Jurkat, Clone E6-1 (cell line): ENCODE measurements around the gene NELL2.
A peak's percentile ranks its signal among the peaks of the same experiment; 100 is the strongest.
"Not testable (repeated sequence)": the region's sequence is repeated elsewhere in the genome, so short reads cannot be mapped to it uniquely, and the experiment has no call there.

ENCODE experiments used
- DNase-seq: peaks from one replicate; pipeline ENCODE4 v3.0.0-alpha.2; 2011; ENCODE audit warnings: low read depth, low spot score
- H3K4me3 ChIP-seq: 2 replicates; pipeline ENCODE4 v1.5.1; 2011; ENCODE audit warnings: mild to moderate bottlenecking, low read length, control low read depth, moderate library complexity

NELL2 gene

DNA sequence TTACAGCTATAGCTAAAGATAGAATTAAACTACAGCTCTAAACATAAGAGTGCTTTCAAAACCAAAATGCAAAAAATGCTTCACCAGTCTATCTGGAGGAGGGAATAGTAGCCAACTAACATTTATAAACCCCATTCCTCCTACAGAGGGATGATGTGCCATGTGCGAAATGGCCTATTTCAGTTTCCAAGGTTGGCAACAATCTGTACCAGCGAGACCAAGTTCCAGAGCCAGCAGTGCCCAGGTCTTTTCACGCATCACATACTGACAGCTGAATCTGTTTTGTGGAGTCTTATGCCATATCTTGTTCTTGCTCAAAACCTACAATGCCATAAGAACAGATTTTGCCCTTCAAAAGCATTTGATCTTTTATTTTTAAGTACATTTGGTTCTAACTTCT, 24.5 kb downstream of the NELL2 start:
- H3K4me3 ChIP-seq: no peak overlapping the region
- DNase-seq: no peak

DNA sequence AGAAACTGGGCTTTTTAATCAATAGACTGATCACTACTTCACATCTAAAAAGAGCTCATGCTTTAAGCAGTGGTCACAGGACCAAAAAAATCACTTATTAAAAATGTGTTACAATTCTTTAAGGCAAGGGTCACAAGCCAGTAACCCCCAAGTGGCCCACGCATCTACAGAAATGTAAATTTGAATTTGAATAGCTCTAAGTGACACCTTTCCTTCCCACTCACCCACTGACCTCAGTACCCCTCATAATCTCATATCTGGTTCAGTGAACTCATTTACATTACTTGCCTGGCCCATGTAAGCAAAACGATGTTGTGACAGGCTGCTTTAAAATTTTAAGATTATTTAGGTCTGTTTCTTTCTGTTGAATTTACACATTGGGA, 27.4 kb downstream of the NELL2 start:
- H3K4me3 ChIP-seq: no peak overlapping the region
- DNase-seq: no peak

DNA sequence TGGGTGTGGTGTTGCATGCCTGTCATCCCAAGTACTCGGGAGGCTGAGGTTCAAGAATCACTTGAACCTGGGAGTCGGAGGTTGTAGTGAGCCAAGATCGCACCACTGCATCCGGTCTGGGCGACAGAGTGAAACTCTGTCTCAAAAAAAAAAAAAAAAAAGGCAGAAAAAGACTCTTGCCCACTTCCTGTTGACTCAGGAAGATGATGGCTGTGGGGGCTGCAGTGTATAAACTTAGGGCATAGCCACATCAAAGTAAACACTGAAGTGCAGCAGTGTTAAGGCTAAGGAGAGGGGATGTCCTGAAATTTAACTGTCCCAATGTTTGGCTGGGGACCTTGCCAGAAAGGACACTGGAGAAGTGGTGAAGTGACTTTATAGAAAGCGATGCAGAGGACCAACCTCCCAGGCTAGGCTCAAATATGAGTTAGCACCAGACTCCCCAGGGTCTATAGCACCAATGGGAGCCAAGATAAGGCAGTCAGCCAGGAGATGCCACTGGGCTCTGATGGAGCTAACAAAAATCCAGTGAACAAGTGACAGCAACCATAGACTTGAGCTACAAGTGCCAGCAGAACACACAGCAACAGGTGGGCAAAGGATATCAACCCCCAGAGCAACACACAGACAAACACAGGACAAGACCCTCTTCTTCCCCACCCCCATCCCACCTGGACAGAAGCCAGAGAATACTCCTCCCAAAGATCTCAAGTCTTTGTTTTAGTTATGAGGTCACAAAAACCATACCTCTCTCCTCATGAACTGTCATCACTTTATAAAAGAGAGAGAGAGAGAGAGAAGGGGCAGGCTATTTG, 28.0 kb downstream of the NELL2 start:
- peak; percentile 83 for DNase-seq
- H3K4me3 ChIP-seq: no peak overlapping the region

DNA sequence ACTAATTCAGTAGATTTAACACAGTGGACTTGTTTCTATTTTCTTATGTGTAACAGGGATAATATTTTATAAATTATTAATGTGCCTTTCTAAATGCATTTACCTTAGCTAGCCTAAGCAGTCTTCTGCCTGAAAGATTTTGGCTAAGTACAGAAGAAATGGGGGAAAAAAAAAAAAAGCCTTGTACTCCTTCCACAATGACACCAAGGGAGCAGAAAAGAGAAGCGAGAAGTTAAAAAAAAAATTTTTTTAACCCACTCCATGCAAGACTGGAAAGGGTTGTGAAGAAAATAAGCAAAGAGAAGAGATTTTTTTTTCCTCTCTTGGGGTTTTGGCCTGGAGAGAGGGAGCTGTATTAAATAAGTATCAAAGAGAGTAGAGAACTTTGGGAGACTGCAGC, 28.7 kb downstream of the NELL2 start:
- H3K4me3 ChIP-seq: no peak overlapping the region
- DNase-seq: no peak

DNA sequence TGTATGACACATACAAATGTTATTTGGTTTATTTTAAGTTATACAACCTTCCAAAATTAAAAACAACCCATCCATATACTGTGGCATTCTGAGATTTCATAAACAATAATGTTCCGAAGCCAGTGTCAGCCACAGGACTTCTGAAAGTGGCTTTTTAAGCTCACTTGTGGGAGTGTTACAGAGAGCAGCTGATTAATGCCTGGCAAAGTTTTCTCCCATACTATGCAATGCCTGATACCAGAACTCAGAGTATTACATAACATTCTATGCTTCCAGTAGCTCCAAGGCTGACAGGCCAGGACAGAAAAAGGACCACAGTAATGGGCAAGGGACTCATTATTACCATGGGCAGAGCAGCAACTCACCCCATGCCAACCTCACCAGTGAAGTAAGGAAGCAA, 29.3 kb downstream of the NELL2 start:
- DNase-seq: no peak
- no peak overlapping the region for H3K4me3 ChIP-seq

DNA sequence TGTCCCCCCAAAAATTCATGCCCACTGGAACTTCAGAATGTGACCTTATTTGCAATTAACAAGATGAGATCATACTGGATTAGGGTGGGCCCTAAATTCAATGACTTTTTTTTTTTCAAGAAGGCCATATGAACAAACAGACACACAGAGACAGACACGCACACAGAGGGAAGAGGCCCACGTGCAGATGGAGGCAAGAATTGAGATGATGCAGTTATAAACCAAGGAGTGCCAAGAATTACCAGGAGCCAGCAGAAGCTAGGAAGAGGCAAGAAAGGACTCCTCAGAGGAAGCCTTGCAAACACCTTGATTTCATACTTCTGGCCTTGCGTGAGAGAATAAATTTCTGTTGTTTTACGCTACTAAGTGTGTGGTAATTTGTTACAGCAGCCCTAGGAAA, 33.4 kb downstream of the NELL2 start:
- no peak overlapping the region for H3K4me3 ChIP-seq
- no peak for DNase-seq

DNA sequence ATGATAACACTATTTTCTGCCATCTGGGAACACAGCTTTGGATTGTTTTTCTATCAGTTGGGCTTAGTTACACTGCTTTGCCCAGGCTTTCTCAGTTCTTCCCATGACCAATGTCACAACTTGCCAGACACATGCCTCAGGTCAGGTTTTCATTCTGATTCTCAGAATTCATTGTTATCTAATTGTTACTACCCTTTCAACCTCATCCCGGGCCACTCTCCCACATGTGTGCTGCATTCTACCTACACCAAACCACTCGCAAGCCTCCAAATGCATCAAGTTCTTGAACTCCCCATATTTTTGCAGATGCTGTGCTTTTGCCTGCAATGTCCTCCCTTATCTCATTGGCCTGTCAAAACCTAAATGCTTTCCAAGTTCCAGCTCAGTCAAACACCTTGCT, 36.3 kb downstream of the NELL2 start:
- no peak overlapping the region for H3K4me3 ChIP-seq
- no peak for DNase-seq

DNA sequence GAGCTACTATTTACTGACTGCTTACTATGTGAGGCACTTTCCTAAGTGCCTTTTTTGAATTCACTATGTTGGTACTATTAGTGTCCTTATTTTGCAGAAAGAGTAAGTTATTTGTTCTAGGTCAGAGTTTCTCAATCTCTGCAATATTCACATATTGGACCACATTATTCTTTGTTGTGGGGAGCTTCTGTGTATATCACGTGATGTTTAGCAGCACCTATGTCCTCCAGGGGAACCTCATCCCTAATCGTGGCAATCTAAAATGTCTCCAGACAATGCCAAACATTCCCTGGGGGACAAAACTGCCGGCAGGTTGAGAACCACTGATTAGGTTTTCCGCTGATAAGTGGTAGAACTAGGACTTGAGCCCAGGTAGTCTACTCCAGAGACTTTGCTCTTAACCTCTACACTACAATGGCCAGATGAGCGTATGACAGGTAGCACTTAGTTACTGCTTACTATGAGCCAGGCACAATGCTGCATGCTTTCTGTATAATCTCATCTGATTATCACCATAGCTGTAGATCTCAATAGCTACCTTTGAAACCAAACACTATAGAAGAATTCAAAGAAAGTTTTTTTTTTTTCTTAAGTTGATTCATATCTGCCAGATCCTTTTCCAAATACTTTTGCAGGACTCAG, 38.9 kb downstream of the NELL2 start:
- DNase-seq: no peak
- no peak overlapping the region for H3K4me3 ChIP-seq

DNA sequence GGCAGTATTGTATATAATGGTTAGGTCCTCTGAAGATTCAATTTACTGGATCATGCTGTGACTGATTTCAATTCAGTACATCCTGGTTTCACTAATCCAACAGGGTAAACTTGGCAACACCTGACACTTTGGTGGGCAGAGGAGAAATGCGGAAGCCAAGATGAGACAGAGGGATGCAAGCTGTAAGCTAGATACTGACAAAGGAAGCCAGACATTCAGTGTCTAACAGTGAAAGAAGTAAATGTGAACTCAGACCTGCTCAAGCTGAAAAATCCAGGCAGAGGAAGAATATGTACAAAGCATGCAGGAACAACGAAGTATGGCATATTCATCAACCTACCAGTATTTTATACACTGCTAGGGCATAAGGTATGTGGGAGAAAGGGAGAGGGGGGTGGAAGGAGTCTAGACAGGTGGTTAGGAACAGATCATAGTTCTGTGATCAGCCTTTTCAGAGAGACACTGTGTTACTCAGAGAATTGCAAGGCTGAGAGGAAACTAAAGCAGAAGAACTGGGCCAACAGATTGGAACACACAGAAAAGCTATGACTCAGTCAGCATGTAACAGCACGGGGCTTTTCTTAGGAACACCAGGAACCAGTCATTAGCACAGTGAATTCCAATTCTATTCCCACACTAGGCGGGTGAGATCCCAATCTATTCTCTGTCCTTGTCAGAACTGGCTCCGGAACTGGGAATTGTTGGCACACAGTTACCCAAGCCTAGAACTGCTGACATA, 40.3 kb downstream of the NELL2 start:
- DNase-seq: no peak
- H3K4me3 ChIP-seq: no peak overlapping the region

DNA sequence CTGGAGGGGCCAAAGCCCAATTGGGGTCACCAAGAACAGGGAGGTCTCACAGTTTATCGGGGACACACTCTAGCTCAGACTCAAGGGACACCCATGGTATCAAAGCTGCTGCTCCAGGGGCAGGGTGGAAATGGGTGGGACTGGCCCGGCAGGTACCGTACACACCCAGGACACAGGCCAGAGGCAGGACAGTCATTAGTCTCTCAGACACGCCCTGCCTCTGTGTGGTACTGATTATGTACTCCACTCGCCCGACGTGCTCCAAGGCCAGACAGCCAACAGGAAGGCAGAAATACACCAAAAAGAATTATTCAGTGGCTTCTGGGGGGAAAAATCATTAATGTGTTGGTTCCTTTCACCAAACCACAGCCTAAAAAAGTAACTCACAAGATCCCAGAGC, 41.1 kb downstream of the NELL2 start:
- not testable (repeated sequence) for H3K4me3 ChIP-seq, DNase-seq

DNA sequence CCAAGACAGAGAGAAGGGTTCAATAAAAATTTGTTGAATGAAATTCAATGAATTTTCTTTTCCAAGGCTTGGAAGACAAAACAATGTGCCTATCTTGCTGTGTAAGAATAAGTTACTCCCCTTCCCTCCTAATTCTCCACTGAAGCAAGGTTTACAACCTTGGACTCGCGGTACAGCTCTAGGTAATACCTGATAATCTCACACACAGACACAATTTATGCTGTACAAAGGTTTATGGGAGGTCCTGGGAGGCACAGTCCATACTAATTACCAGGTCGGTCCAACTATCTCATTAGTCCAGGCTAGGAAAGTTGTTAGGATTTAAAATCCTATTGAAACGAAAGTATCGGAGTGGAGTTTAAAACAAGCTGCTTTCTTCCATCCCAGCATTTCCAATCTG, 42.6 kb downstream of the NELL2 start:
- DNase-seq: no peak
- H3K4me3 ChIP-seq: no peak overlapping the region

DNA sequence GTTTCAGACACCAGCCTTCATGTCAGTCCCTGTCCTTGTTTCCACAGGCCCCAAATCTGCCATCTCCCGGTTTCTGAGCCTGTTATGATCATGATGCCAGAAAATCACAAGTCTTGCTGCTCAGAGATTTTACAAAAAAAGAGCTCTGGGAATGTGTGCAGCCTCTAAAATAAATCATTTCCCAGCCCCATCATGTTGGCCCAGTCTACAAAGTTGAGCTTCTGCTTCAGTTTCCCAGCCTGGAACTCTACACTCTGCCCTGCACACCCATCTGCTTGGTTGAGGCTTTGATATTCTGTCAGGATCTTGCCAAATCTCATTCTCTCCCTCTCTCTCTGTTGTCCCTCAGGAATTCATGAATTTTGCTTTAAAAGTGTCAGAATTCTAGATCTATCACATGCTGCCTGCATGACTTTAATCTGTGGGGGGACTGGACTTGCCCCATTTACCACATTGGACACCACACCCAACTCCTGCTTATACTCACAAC, 45.5 kb downstream of the NELL2 start:
- DNase-seq: no peak
- no peak overlapping the region for H3K4me3 ChIP-seq

DNA sequence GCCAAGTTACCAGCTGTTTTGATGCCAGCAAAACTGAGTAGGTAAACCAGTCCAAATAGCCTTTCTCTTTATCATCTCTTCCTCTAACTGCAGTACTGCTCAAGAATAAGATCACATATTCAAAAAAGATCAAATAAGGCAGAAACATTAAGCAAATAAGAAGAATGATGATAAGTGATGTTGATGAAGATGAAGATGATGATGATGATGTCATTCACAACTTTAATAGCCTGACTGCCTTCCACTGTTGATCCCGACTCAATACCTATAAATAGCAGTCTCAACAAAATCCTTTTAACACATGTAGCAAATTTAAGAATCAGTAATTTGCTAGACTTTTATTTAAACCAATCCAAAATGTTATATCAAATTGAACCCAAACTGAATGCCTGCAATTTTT, 47.1 kb downstream of the NELL2 start:
- H3K4me3 ChIP-seq: no peak overlapping the region
- no peak for DNase-seq

DNA sequence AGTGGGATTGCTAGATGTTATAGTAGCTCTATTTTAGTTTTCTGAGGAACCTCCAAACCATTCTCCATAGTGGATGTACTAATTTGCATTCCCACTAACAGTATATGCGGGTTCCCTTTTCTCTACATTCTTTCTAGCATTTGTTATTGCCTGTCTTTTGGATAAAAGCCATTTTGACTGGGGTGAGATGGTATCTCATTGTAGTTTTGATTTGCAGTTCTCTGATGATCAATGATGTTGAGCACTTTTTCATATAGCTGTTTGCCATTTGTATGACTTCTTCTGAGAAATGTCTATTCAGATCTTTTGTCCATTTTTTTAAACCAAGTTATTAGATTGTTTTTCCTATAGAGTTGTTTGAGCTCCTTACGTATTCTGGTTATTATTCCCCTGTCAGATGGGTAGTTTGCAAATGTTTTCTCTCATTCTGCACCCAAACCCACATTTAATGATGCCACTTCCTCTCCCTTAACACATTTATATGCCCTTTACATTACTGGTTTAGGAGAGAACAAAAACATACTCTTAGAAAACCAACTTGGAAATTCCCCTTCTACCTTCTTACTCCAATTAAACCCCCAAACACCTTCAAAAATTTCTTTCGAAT, 48.2 kb downstream of the NELL2 start:
- H3K4me3 ChIP-seq: no peak overlapping the region
- no peak for DNase-seq

DNA sequence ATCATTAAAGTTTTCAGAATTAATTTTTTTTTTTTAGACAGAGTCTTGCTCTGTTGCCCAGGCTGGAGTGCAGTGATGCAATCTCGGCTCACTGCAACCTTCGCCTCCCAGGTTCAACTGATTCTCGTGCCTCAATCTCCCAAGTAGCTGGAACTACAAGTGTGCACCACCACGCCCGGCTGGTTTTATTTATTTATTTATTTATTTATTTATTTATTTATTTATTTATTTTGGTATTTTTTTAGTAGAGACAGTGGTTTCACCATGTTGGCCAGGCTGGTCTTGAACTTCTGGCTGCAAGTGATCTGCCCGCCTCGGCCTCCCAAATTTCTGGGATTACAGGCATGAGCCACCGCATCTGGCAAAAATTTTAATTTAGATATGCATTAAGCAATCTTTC, 54.4 kb downstream of the NELL2 start:
- not testable (repeated sequence) for H3K4me3 ChIP-seq, DNase-seq

DNA sequence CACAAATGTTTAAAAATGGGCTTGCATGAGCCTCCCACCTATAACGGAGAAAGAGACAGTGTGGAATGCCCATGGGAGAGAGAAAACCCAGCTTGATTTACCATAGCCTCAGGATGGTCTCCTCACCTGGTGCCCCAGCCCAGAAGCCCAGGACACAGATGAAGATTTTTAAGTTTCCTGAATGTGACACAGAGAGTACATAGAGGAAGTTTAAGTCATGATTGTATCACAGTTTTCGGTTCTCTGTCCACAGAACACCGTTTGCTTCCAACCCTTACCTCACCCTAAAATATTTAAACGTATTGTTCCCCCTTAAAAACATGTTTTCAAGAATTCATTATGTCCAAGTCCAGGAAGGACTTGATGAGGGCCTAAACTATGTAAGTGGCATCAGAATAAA, 56.2 kb downstream of the NELL2 start:
- no peak overlapping the region for H3K4me3 ChIP-seq
- no peak for DNase-seq

DNA sequence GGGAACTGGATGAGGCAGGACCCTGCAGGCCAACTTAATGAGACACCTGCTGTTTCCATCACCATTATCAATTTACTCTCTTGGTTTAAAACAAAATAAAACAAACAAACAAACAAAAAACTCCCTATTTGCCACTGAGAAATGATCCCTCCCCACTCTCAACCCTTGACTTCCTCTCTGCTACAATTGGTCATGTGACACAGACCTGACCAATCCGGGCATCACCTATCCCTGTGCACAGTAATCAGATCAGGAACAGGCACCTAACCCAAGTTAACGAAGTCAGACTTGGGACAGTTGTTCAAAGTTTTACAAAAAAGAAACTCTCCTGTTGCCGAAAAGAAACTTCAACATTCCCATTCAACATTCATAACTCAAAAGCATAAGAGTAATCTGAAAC, 58.4 kb downstream of the NELL2 start:
- H3K4me3 ChIP-seq: no peak overlapping the region
- DNase-seq: peak; percentile 5

DNA sequence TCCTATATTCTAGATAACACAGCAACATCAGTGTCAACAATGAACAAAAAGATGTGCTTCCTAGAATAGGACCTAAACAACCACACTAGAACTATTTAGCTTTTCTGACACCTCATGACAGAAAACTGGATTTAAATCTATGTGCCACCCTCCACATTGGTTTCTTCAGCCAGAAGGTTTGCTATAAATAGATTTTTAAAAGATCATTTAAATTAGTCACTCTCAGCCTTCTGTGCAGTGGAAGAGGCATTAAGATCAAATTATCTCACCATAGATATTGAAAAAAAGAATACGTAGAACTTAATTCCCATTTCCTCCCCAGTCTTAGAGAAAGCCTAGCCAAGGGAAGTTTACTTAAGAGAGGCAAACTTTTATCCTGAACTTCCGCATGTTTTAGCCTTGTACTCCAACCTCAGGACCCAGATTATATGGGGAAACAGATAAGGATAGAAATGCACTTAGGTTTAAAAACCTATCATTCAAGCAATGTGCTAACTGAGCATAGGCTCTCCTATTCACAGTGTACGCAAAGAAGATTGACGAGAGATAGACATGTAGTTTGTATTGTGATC, 59.6 kb downstream of the NELL2 start:
- DNase-seq: no peak

DNA sequence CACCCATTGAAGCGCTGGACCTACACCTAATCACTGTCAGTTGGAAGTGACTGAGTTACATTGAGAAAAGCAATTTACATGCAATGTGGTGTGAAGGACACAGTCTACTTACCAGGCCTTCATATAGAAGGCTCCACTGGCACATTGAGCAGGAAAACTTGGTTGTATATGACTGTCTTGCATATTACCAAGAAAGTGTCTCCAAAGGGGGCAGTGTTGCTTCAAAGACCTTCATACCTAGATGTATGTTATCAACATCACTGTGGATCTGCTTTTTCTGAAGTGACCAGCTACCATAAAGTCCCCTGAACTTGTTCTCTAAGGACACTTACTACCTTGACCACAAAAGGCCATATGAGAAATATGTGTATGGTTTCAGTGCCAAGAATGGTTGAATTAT, 64.1 kb downstream of the NELL2 start:
- H3K4me3 ChIP-seq: no peak overlapping the region
- peak; percentile 41 for DNase-seq

More for the DNA sequence above, 59.6 kb downstream of the NELL2 start:
- no peak overlapping the region for H3K4me3 ChIP-seq
